Stimulated activated CD8-positive, alpha-beta memory T cell treated with anti-CD3 and anti-CD28 coated beads, Interleukin-2, amount 100 ng/mL, for 1 hour (primary cell): ENCODE results near the gene TTLL9.
A peak's percentile ranks its signal among the peaks of the same experiment; 100 is the strongest.
"Not testable (repeated sequence)": the region's sequence is repeated elsewhere in the genome, so short reads cannot be mapped to it uniquely, and the experiment has no call there.

ENCODE experiments used
- DNase-seq, 2 donors: peaks; one replicate each; pipeline ENCODE4 v3.0.0-alpha.2; 2020; ENCODE audit warnings: low read depth in 2 of 2

Gene TTLL9

DNA sequence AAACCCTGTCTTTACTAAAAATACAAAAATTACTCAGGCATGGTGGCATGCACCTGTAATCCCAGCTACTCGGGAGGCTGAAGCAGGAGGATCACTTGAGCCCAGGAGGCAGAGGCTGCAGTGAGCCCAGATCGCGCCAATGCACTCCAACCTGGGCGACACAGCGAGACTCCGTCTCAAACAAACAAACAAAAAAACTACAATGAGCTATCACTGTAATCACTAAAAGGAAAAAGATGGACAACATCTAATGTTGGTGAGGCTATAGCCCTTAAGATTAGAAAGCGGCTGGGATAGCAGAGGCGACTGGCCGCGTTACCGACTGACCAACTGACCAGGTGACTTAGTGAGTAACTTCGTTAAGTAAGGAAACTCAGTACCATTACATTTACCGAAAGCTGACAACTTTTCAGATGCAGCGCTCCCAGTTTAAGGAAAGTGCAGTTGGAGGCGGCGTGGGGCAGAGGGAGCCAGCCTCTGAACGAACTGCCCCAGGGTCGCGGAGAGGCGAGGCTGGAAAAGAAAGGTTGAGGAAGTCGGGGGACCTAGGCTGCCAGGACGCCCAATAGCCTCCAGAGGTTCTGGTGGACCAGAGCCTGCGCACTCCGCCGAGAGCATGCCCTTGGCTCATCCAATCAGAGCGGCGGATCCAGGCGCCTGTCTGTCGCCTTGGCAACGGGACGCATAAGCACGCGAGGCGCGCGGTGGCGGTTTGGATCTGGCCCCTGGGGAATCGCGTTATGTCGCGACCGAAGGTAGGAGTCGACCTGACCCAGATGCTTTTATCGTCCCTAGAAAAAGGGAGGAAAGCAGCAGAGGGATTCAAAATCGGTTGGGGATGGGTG is 8.9 kb downstream of the TTLL9 start:
- peak; percentile 46 to 63 for DNase-seq

DNA sequence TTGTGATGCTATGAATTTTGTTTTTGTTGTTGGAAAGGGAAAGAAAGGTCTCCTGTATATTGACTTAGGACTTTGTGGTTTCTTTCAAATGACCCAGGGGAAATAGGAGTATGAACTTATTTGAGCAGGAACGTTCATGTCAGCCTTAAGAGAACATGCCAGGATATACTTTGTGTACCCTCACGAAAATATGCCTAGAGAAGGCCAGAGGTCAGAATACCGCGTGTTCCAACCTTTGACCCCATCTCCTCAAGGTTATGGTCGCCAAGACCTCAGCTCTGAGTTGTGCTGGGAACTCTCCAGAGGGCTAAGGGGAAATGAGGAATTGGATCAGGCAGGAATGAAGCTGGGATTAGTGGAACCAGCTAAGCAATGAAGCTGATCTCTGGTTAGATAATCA is 11.5 kb downstream of the TTLL9 start:
- no peak for DNase-seq

DNA sequence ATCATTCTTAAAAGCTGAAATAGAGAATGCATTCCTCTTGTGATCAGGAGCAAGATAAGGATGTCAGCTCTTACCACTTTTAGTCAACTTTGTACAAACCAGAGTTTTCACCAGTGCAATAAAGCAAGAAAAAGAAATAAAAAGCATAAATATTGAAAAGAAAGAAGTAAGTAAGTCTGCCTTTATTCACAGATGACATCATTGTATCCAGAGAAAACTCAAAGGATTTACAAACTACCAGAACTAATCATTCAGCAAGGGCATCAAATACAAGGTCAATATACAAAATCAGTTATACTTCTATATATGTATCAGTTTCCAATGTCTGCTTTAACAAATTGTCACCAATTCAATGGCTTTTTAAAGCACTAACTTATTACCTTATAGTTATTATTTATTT is 13.4 kb downstream of the TTLL9 start:
- DNase-seq = no peak

DNA sequence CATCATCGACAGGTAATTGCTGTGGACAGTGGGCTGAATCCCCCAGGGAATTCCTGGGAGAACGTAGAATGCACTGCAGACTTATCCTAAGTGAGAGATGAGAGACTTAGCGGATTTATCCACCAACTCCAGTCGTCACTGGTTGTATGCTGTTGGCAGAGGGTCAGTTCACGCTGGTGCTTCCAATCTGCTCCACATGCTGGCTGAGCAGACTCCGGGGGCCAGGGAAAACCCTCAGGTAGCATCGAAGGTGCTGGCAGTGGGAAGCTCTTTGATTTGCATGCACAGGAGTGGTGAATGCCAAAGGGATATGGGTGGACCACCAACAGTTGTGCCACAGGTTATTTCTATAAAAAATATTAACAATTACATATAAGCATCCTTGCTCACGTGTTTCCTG is 20.2 kb downstream of the TTLL9 start:
- no peak for DNase-seq

DNA sequence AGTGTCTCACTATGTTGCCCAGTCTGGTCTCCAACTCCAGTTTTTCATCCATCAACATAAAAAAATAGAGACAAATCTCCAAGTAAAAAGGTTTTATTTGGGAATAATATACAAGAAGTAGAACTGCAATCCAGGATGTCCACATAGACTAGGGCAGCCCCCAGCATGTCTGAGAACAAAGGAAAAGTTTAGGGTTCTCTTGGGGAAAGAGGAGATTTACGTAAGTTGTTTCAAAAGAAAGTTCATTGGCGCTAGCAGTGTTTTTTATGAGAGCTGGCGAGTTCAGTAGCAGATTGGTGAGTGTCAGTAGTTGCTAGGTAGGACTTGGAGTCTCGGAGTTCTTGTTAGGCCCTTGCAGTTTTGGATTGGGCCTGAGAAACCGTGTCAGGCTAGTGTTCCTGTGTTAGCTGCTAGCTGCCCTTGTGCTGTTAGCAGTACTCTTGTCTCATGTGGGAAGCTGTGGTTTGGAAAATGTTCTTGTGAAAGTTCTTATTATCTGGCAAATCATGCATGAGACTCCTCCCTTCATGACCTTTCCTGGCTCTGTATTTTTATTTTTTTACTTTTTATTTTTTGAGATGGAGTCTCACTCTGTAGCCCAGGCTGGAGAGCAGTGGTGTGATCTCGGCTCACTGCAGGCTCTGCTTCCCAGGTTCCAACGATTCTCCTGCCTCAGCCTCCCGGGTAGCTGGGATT is 24.7 kb downstream of the TTLL9 start:
- DNase-seq = no peak

DNA sequence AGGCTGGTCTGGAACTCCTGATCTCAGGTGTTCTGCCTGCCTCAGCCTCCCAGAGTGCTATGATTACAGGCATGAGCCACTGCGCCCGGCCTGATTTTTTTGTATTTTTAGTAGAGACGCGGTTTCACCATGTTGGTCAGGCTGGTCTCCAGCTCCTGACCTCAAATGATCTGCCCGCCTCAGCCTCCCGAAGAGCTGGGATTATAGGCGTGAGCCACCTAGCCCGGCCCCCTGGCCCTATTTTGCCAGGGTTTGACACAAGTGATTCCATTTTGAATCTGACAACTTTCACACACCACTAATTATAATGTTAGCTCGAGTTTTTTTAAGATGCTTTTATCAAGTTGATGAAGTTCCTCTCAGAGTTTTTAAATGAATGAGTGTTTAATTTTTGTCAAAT is 25.6 kb downstream of the TTLL9 start:
- DNase-seq = no peak

DNA sequence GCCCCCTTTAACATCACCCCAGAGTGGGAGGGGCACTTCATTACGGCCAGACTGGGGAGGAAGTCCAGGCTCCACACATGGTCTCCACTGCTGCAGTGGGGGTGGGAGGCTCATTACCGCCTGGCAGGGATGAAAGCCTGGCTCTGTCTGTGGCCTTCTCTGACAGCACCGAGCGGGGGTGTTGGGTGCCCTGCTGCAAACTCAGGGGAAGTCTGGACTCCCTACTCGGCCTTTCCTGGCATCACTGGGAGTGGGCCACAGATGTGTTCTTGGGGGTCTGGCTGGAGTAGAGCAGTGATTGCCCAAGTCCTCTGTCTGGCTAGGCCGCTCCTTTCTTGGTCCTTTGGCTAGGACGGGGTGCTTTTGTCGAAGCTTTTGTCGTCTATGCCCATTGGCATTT is 27.1 kb downstream of the TTLL9 start:
- DNase-seq = no peak

DNA sequence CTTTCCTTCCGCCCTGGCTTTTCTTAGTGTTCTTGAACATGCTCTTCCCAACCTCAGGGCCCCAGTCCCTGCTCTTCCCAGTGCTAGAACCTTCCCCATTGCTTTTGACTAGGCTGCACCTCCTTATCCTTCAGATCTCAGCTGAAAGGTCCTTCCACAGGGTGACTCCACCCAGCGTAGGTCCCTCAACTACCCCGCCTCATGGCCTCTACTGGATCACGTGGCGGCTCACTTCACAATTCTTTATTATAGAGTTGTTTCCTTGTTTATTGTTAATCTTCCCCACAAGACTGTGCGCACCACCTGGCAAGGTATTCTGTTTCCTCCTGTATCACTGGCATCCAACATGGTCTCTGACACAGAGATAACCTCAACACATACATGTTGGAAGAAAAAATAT is 31.2 kb downstream of the TTLL9 start:
- DNase-seq = no peak

DNA sequence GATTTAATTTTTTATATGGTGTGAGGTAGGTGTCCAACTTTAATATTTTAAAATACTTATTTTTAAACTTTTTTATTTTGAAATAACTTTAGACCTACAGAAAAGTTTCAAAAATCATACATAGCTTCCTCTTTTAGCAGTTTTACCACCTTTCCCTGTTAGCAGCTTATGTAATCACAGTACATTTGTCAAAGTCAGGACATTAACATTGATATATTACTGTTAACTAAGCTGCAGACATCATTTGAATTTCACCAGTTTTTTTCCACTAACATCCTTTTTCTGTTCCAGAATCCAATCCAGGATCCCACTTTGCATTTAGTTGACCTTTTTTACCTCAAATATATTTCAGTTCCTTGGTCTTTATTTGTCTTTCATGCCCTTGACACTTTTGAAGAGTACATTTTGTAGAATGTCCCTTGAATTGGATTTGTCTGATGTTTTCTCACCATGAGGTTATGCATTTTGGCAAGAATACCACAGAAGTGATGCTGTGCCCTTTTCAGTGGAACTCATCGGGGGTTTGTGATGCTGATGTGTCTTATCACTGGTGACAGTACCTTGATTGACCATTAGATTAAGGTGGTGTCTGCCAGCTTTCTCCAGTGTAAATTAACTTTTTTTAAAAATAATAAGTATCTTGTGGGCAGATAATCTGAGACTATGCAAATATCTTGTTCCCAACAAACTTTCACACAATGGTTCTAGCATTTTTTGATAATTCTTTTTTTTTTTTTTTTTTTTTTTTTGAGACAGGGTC is 33.4 kb downstream of the TTLL9 start:
- no peak for DNase-seq

DNA sequence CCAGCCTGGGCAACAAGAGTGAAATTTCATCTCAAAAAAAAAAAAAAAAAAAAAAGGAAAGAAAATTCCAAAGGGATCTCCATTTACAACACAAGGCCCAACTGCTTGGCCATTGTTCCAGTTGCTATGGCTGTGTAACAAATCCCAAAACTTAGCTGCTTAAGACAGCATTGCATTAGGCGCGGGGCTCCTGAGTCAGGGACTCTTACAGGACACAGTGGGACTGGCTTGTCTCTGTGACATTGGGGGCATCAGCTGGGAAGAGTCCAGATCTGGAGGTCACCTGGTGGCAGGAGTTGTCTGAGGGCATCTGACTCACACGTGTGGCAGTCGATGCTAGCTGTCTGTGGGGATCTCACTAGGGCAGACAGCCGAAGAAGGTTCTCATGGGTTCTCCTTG is 35.6 kb downstream of the TTLL9 start:
- DNase-seq = no peak

DNA sequence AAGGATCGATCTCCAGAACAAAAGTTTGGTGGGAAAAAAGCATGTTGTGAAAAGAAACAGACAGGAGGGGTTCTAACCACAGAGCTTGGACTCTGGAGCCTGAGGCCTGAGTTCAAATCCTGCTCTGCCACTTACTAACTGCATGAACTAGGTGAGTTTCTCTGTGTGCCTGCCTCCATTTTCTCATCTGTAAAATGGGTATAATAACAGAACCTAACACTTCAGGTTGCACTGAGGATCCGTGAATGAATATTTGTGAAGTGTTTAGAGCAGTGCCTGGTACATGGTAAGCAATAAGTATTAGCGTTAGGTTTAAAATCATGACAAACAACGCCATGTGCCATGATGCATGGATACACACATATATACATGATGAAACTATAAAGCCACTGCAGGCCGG is 36.6 kb downstream of the TTLL9 start:
- DNase-seq = no peak

DNA sequence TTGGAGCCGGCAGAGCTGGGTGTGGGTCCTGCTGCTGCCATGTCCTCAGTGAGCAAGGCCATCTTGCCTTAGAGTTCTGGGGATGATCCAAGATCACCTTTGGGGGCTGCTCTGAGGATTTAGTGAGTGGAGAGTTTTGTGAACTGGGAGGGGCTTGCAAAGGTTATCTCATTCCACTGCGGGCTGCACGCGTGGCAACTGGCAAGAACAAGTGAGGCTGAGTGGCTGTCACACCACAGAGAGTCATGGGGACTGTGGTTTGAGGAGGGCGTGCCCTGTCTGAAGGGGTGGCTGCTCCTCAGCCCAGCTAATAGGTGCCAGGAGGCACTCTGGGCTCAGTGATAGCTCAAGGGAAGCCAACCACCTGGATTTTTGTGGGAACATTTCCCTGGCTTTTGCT is 37.6 kb downstream of the TTLL9 start:
- DNase-seq = no peak

DNA sequence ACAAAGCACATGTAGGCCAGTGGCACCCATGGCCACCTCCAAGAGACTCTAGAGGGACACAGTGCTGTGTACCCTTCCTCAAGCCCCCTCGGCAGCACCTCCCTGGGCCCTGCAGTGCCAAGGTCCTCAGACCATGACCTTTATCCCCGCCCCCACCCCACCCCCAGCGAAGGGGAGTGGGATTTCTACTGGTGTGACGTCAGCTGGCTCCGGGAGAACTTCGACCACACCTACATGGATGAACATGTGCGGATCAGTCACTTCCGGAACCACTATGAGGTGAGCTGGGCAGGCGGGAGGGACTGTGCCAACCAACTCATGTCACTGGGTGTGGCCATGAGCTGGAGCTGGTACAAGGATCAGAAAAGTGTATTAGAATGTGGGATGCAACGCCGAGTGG is 38.0 kb downstream of the TTLL9 start:
- no peak for DNase-seq

DNA sequence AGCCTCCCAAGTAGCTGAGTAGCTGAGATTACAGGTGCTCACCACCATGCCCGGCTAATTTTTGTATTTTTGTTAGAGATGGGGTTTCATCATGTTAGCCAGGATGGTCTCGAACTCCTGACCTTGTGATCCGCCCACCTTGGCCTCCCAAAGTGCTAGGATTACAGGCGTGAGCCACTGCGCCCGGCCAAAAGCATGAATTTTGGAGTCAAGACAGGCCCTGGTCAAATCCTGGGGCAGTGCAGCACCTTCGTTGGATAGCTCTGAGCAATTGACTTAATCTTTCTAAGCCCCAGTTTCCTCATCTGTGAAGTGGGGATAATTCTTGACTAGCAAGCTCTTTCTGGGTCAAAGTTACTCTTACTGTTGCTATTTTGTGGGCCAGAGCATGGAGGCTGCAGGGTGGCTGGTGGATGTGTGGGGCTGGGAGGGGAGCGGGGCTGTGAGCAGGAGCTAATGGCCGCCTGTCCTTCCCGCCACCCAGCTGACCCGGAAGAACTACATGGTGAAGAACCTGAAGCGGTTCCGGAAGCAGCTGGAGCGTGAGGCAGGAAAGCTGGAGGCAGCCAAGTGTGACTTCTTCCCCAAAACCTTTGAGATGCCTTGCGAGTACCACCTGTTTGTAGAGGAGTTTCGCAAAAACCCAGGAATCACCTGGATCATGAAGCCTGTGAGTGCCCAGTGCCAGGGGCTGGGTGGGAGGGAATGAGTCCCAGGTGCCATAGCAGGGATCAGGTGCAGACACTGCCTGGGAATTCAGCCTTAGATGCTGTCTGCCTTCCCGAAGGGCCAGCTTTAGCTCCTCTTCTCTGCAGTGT is 39.0 kb downstream of the TTLL9 start:
- no peak for DNase-seq

DNA sequence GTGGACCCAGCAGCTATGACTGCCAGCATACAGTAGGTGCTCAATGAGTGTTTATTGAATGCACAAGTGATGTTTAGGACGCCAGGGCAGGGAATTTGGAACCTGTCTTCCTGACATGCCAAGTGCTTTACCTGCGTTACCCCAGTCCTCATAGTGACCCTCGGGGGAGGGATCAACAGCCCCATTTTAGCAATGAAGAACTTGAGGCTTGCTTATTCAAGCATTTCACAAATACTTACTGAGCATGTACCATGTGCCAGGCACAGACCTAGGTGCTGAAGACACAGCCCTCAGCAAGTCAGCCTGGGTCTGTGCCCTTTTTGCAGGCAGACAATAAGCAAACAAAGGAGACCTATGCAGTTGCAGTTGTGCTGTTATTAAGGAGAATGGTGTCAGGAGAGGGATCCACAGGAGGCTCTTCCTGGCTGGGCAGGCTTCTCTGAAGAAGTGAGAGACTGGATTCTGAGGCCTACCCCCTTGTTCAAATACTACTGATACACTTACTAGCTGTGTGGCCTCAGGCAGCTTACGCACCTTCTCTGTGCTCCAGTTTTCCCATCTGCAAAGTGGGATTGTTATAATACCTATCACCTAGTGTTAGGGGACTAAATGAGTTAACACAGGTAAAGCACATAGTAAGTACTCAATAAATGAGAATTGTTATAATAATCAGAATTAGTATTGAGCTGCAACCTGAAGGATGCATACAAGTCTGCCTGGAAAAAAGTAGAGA is 39.8 kb downstream of the TTLL9 start:
- DNase-seq = no peak

DNA sequence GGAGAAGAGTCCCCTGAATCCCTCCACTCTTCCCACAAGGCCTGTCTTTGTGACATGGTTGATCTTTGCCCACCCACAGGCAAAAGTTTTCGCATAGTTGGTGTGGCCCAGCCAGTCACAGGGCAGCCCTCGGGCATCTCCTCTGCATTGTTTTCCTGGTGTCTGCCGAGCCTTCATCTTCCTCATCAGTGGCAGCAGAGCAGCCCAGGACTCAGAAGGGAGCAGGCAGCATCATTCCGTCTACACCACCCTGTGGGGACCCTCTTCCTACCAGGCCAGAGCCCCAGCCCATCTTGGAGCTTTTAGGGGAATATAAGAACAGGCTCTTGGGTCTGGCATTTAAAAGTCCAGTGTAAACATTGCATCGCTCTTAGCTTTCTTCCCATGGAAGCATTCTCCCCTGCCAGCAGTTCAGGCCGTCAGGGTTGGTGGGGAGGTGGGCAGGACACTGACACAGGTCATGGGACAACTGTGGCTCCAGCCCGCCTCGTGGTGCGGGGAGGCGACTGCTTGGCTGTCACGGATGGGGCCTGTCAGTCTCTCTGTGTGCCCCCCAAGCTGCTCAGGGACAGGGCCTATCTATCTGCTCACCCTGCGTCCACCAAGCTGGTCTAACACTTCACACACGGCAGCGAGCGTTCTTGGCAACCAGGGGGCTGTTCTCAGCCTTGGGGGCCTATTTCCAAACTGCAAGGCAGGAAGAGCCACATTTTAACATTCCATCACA is 43.2 kb downstream of the TTLL9 start:
- DNase-seq = no peak

DNA sequence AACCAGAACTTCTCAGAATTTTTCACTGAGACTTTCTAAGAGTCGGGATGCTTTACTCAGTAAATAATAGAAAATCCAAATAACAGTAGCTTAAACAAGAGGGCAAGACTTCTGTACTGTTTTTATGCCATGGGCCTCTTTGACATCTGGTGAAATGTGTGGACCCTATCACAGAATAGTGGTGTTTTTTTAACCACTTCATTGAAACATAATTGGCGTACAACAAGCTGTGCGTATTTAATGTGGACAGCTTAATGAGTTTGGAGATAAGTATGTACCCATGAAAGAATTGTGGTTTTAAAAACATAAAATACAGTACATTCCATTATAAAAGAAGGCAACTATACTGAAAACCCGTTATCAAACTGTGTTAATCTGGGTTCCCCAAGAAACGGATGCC is 43.7 kb downstream of the TTLL9 start:
- DNase-seq = no peak

DNA sequence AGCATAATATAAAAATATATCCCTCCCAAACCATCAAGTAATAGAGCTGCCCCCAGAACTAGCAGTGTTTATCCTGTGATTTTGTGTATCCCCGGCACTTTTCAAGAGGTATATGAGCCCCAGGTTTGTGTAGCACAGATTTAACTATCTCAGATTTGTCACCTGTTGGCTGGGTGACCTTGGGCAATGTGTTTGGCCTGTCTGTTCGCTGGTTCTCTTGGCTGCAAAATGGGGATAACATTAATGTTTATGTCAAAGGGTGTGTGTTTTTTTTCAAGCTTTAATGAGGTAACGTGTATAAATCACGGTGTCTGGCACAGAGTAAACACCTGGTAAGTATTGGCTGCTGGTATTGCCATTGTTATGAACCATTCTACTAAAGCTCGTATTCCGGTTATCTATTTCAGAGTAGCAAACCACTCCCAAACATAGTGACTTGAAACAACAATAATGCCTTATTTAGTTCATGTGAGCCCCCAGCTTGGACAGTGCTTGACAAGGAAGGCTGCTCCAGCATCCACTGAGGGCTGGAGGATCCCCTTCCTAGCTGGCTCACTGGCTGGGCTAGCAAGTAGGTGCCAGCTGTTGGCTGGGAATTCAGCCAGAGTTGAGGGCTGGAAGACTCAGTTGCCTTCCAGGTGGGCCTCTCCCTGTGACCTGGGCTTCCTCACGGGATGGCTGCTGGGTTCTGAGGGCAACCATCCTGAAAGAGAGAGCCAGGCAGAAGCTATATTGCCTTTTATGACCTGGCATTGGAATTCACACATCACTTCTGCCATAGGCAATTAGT is 45.3 kb downstream of the TTLL9 start:
- no peak for DNase-seq

DNA sequence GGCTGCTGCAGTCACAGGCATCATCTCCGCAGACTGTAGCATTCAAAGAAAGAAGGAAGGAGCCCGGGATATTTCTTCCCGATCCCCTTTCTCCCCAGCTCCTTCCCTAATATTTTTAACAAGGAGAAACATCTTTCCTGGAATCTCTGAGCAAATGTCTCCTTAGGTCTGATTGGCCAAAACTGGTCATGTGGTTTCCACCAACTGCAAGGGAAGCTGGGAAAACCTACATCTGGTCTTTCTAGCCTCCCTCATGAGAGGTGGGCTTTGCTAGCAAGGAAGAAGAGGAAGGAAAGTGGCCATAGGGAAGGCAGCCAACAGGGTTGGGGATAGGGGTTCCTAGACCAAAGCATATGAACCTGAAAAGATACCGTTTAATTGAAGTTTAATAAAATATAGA is 46.3 kb downstream of the TTLL9 start:
- no peak for DNase-seq

DNA sequence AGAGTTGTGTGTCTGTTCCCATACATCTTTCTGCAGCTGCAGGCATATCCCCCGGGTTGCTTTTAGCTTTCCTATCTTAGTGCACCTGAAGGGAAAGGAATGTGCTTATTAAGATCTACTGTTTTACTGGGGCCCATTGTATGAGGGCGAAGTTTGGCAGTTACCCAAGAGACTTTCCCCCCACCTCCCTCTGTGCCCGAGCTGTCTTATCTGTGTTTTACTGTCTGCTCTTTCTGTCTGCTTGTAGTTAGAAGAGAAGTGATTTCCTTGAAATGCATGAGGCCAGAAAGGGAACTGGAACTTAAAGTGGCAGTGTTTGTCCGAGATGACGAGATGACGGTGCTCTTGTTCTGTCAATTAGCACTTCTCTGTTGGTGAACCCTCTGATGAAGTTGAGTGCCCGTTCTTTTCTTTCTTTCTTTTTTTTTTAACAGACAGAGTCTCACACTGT is 47.6 kb downstream of the TTLL9 start:
- DNase-seq = not testable (repeated sequence)
